ENCODE results near the gene PACSIN1. TPM values are rescaled to one million over a fixed set of nuclear protein-coding genes. Genes with fewer than 3 reads are reported as not detected.

The PACSIN1 gene
- total and polyA plus RNA-seq, 10 of the 15 experiments (the other 5 are each of a cell fraction or from before 2014, with no cell fraction given) = 0.50 to 9.4 (median 2.8) TPM

GRCh38 chr6:34565722-34566137 lies 99.9 kb downstream of the PACSIN1 start:
- POLR2A ChIA-PET = no interaction called here
- 0 out of 2 replicates have a peak, but pooled peaks have one; percentile 7 for TF ChIP-seq RAD21 (IDR thresholded peaks at IDR 0.05; ENCODE audit: insufficient read depth, low read depth, low read length)
- TF ChIP-seq, protein P1, sequence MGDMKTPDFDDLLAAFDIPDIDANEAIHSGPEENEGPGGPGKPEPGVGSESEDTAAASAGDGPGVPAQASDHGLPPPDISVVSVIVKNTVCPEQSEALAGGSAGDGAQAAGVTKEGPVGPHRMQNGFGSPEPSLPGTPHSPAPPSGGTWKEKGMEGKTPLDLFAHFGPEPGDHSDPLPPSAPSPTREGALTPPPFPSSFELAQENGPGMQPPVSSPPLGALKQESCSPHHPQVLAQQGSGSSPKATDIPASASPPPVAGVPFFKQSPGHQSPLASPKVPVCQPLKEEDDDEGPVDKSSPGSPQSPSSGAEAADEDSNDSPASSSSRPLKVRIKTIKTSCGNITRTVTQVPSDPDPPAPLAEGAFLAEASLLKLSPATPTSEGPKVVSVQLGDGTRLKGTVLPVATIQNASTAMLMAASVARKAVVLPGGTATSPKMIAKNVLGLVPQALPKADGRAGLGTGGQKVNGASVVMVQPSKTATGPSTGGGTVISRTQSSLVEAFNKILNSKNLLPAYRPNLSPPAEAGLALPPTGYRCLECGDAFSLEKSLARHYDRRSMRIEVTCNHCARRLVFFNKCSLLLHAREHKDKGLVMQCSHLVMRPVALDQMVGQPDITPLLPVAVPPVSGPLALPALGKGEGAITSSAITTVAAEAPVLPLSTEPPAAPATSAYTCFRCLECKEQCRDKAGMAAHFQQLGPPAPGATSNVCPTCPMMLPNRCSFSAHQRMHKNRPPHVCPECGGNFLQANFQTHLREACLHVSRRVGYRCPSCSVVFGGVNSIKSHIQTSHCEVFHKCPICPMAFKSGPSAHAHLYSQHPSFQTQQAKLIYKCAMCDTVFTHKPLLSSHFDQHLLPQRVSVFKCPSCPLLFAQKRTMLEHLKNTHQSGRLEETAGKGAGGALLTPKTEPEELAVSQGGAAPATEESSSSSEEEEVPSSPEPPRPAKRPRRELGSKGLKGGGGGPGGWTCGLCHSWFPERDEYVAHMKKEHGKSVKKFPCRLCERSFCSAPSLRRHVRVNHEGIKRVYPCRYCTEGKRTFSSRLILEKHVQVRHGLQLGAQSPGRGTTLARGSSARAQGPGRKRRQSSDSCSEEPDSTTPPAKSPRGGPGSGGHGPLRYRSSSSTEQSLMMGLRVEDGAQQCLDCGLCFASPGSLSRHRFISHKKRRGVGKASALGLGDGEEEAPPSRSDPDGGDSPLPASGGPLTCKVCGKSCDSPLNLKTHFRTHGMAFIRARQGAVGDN (IDR thresholded peaks at IDR 0.05) = no peak
- DNase-seq (ENCODE audit: low read depth, low spot score) = no peak
- H3K79me2 ChIP-seq (ENCODE audit: control insufficient read depth, insufficient read depth, low read length) = no peaks in the 10 kb centered on the region
- no peak overlapping the region for H3K4me2 ChIP-seq (ENCODE audit: control insufficient read depth, insufficient read depth)
- no peak overlapping the region for H3K9ac ChIP-seq (ENCODE audit: control insufficient read depth, insufficient read depth, low read length)
- no peaks in the 10 kb centered on the region for H3K36me3 ChIP-seq (ENCODE audit: control insufficient read depth in 2 of 2, insufficient read depth in 2 of 2, low read length in 1 of 2)
- no peak overlapping the region for H3K27ac ChIP-seq (ENCODE audit: control insufficient read depth, insufficient read depth)
- no peak overlapping the region for H2AFZ ChIP-seq (ENCODE audit: control insufficient read depth, low read depth, low read length)
- RAD21 ChIA-PET (ENCODE audit: unreplicated experiment) = no interaction called here
- H3K4me1 ChIP-seq (ENCODE audit: control insufficient read depth, insufficient read depth, low read length) = no peaks in the 10 kb centered on the region
- in situ Hi-C loops (cut with MboI) (no loop called here), intact Hi-C loops (cut with micrococcal nuclease; ENCODE audit: unreplicated experiment) (no loop called here)
- no peak for ATAC-seq
- CTCF ChIA-PET = interaction anchor here (1.3 kb wide), 1 partner anchor 316 kb away, joined by 4 read pairs; no protein-coding TSS in a partner anchor
- H3K27me3 ChIP-seq (replicated peaks in 1 of 2; ENCODE audit: control insufficient read depth in 2 of 2, insufficient read depth in 2 of 2, low read length in 1 of 2) = no peaks in the 10 kb centered on the region; a peak in 1 of 4 replicates
- no peak for FAIRE-seq
- H3K9me3 ChIP-seq (replicated peaks; ENCODE audit: control insufficient read depth, insufficient read depth, low read length) = no peaks in the 10 kb centered on the region
- BruUV-seq (replicated peaks) = no TSS peak
- no peak overlapping the region for H3K4me3 ChIP-seq
- 34% methylated on average over 5 of the region's 5 CpGs for WGBS (ENCODE audit: insufficient coverage, insufficient replicate concordance, low lambda C conversion rate, missing lambda C conversion rate)
- H4K20me1 ChIP-seq (ENCODE audit: control insufficient read depth, insufficient read depth) = no peaks in the 10 kb centered on the region
- SMC1A ChIA-PET (ENCODE audit: uncharacterized antibody, unreplicated experiment) = no interaction called here

Data from GM12878 (cell line).